Measurements from ENCODE around the gene MICALL1.
"Not testable (repeated sequence)": the region's sequence is repeated elsewhere in the genome, so short reads cannot be mapped to it uniquely, and the experiment has no call there.

MICALL1 gene

DNA sequence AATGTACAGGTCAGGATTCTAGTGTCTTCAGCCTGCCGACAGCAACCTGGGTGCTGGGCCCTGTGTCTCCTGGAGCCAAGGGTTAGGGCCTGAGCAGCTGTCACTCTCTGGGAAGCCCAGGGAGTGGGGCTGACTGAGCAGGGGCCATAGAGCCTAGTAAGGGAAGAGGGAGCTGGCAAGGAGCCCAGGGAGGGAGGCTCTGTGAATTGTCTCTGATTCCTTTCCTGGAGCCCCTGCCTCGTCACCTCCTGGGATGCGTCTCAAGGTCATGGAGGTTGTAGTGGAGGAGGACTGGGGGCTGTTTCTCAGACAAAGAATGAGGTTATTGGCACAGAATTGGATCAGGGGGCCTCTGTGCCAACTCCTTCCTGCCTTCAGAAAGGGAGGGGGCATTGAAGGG lies 66.4 kb downstream of the MICALL1 start:
- TF ChIP-seq CTCF (IDR thresholded peaks at IDR 0.05; ENCODE audit: insufficient read depth, low read length, missing control alignments): no peak
- POLR2A ChIA-PET: no interaction called here

GRCh38 chr22:37973271-37974170 lies 67.4 kb downstream of the MICALL1 start:
- POLR2A ChIA-PET: no interaction called here
- no peak for TF ChIP-seq CTCF (IDR thresholded peaks at IDR 0.05; ENCODE audit: insufficient read depth, low read length, missing control alignments)
- DNase-seq (ENCODE audit: low read depth, low spot score): no peak
- no peak overlapping the region for H3K4me3 ChIP-seq (ENCODE audit: low read depth, low read length)
- CTCF ChIA-PET: interaction anchor here (6.6 kb wide), 1 partner anchor 9 kb away, joined by 52 read pairs; no protein-coding TSS in a partner anchor

More for the DNA sequence above, 66.4 kb downstream of the MICALL1 start:
- no peak for DNase-seq (ENCODE audit: low read depth, low spot score)
- CTCF ChIA-PET: interaction anchor here (1.0 to 6.6 kb wide), 3 partner anchors 8 to 154 kb away, joined by 3 to 52 read pairs (median 4); no protein-coding TSS in a partner anchor
- no peak overlapping the region for H3K4me3 ChIP-seq (ENCODE audit: low read depth, low read length)

- DNase-seq (ENCODE audit: low read depth, low spot score): no peak
- CTCF ChIA-PET: interaction anchor here (1.1 to 6.6 kb wide), 2 partner anchors 10 to 157 kb away, joined by 3 to 52 read pairs; no protein-coding TSS in a partner anchor
- H3K4me3 ChIP-seq (ENCODE audit: low read depth, low read length): no peak overlapping the region
- POLR2A ChIA-PET: no interaction called here
- TF ChIP-seq CTCF (IDR thresholded peaks at IDR 0.05; ENCODE audit: insufficient read depth, low read length, missing control alignments): no peak
Observed at GRCh38 chr22:37975153-37975552, 69.1 kb downstream of the MICALL1 start.

GRCh38 chr22:37976022-37976421 lies 69.9 kb downstream of the MICALL1 start:
- H3K4me3 ChIP-seq (ENCODE audit: low read depth, low read length); POLR2A ChIA-PET; DNase-seq (ENCODE audit: low read depth, low spot score): not testable (repeated sequence)
- CTCF ChIA-PET: interaction anchor here (1.1 to 6.6 kb wide), 2 partner anchors 11 to 158 kb away, joined by 3 to 52 read pairs; no protein-coding TSS in a partner anchor

- no peak for DNase-seq (ENCODE audit: low read depth, low spot score)
- H3K4me3 ChIP-seq (ENCODE audit: low read depth, low read length): no peak overlapping the region
- no peak for TF ChIP-seq CTCF (IDR thresholded peaks at IDR 0.05; ENCODE audit: insufficient read depth, low read length, missing control alignments)
- ChIA-PET POLR2A (no interaction called here), CTCF (interaction anchor here (0.8 to 6.6 kb wide), 2 partner anchors 12 to 13 kb away, joined by 3 to 52 read pairs; no protein-coding TSS in a partner anchor)
Observed at GRCh38 chr22:37976547-37976946, 70.5 kb downstream of the MICALL1 start.

- ChIA-PET CTCF (interaction anchor here (0.8 to 1.3 kb wide), 3 partner anchors 8 to 13 kb away, joined by 3 to 7 read pairs (median 3); no protein-coding TSS in a partner anchor), POLR2A (no interaction called here)
- DNase-seq (ENCODE audit: low read depth, low spot score): no peak
- H3K4me3 ChIP-seq (ENCODE audit: low read depth, low read length): no peak overlapping the region
- no peak for TF ChIP-seq CTCF (IDR thresholded peaks at IDR 0.05; ENCODE audit: insufficient read depth, low read length, missing control alignments)
Observed at GRCh38 chr22:37979782-37980181, 73.7 kb downstream of the MICALL1 start.

Data from AG04449 (cell line).